Fibroblast of upper back skin (primary cell): ENCODE results near the gene XAB2.

ENCODE experiments used
- DNase-seq: peaks from one replicate; pipeline ENCODE4 v3.0.0-alpha.2; 2013

XAB2 gene

GRCh38 chr19:7629347-7630054, at the start of gene XAB2, which contains the start of gene PET100:
Gene XAB2 (minus strand): TSS chr19:7629545. CDS start chr19:7629527, 18 bp downstream.
Gene PET100 (plus strand): TSS chr19:7629793. CDS start chr19:7629834, 41 bp downstream.
- DNase-seq = peak; percentile 99

GRCh38 chr19:7677669-7678311, 48.4 kb upstream of the XAB2 start:
- DNase-seq = no peak

- DNase-seq = no peak
These were observed 47.5 kb upstream of the XAB2 start, which contains the start of gene MCEMP1 for GRCh38 chr19:7676854-7677253. Gene MCEMP1 (plus strand): TSS chr19:7677090. CDS start chr19:7677121, 31 bp downstream.

GRCh38 chr19:7676376-7676775, 47.0 kb upstream of the XAB2 start:
- no peak for DNase-seq

- DNase-seq = peak; percentile 21
These were observed 45.0 kb upstream of the XAB2 start for GRCh38 chr19:7674010-7675005.

GRCh38 chr19:7672522-7672921, 43.2 kb upstream of the XAB2 start:
- no peak for DNase-seq

GRCh38 chr19:7670790-7671189, 41.4 kb upstream of the XAB2 start:
- DNase-seq = no peak

- no peak for DNase-seq
These were observed 40.9 kb upstream of the XAB2 start for GRCh38 chr19:7670150-7670783.

GRCh38 chr19:7669641-7670040, 40.3 kb upstream of the XAB2 start:
- no peak for DNase-seq

- no peak for DNase-seq
These were observed 39.5 kb upstream of the XAB2 start, which contains the start of gene RETN for GRCh38 chr19:7668842-7669241. Gene RETN (plus strand): TSS chr19:7669049. CDS start chr19:7669327, 278 bp downstream.

GRCh38 chr19:7665076-7665475, 35.7 kb upstream of the XAB2 start:
- DNase-seq = peak; percentile 78

- DNase-seq = no peak
These were observed 34.4 kb upstream of the XAB2 start for GRCh38 chr19:7663706-7664105.

GRCh38 chr19:7662657-7663056, 33.3 kb upstream of the XAB2 start:
- no peak for DNase-seq

GRCh38 chr19:7661744-7662538, 32.6 kb upstream of the XAB2 start:
- DNase-seq = no peak

GRCh38 chr19:7658219-7658686, 28.9 kb upstream of the XAB2 start:
- no peak for DNase-seq

- no peak for DNase-seq
These were observed 27.9 kb upstream of the XAB2 start for GRCh38 chr19:7657131-7657751.

GRCh38 chr19:7655581-7655980, 26.2 kb upstream of the XAB2 start:
- no peak for DNase-seq

GRCh38 chr19:7654401-7654800, 25.1 kb upstream of the XAB2 start:
- DNase-seq = peak; percentile 12

GRCh38 chr19:7652061-7652641, 22.8 kb upstream of the XAB2 start:
- DNase-seq = peak; percentile 59

- no peak for DNase-seq
These were observed 20.8 kb upstream of the XAB2 start for GRCh38 chr19:7650148-7650547.
